Epithelial cell of esophagus (primary cell): ENCODE results near the gene CDH8.

Source experiments
- DNase-seq: peaks from one replicate; pipeline ENCODE4 v3.0.0; 2010; ENCODE audit warnings: low read depth
- H3K4me3 ChIP-seq: 2 replicates; pipeline ENCODE4 v1.5.1; 2011; ENCODE audit warnings: mild to moderate bottlenecking, low read length, control low read depth
- CTCF ChIP-seq: IDR thresholded peaks from 2 replicates; pipeline ENCODE4 v1.5.1; 2011; ENCODE audit warnings: low read depth, mild to moderate bottlenecking, low read length, control low read depth, inconsistent platforms; ENCODE audit not compliant: insufficient read depth; ENCODE audit errors: missing control alignments

The CDH8 gene

GRCh38 chr16:62036101-62036801 lies at the start of gene CDH8:
Gene CDH8 (minus strand): TSS chr16:62036438. CDS start chr16:62021403, 15,035 bp downstream.
- peak; percentile 35 for DNase-seq
- TF ChIP-seq CTCF, result no peak
- H3K4me3 ChIP-seq, result peak within 1 kb of the TSS; percentile 13

DNA sequence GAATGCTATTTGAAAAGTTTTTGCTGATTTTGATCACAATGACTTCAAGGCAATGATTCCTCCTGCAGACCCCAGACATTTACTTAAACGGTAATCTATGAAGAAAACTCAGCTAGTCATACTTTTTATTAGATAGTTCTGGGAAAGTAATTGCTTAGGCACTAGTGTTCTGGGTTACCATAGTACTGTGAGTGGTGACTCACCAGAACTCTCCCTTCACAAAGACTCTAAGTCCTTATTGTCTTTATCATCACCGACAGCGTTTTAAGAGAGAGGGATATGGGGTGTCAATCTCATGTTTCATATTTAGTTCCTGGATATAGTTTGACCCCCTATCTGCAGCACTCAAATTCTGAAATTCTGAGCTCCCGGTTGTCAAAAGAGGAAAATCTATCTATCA lies 43.0 kb upstream of the CDH8 start:
- DNase-seq, result peak; percentile 2
- TF ChIP-seq CTCF, result no peak
- no peak overlapping the region for H3K4me3 ChIP-seq

- H3K4me3 ChIP-seq, result no peak overlapping the region
- DNase-seq, result peak; percentile 21
- peak; percentile 25 for TF ChIP-seq CTCF
Observed at GRCh38 chr16:62077998-62078397, 41.8 kb upstream of the CDH8 start.

GRCh38 chr16:62076886-62077285 lies 40.6 kb upstream of the CDH8 start:
- no peak for DNase-seq
- TF ChIP-seq CTCF, result no peak
- H3K4me3 ChIP-seq, result no peak overlapping the region

GRCh38 chr16:62068747-62069146 lies 32.5 kb upstream of the CDH8 start:
- peak; percentile 1 for DNase-seq
- peak; percentile 33 for TF ChIP-seq CTCF

GRCh38 chr16:62067981-62068380 lies 31.7 kb upstream of the CDH8 start:
- H3K4me3 ChIP-seq, result no peak overlapping the region
- no peak for DNase-seq
- TF ChIP-seq CTCF, result no peak

More at GRCh38 chr16:62068747-62069146, 32.5 kb upstream of the CDH8 start:
- H3K4me3 ChIP-seq, result no peak overlapping the region

DNA sequence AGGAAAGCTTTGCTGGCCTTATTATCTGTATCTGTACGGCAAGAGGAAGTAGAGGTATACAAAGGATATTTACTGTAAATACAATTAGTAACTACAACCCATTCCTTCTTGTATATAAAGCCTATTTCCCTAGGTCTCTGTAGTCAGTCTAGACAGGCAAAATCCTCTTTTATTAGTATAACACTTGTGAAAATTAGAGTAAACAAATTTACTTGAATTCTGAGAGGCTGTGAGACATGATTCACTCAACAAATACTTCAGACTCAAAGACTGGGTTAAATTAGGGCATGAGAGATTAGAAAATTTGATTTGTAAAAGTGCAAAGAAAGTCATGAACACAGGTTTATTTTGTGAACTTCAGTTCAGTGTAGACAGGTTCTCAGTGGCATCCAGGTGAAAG lies 30.9 kb upstream of the CDH8 start:
- H3K4me3 ChIP-seq, result no peak overlapping the region
- no peak for TF ChIP-seq CTCF
- DNase-seq, result no peak
